Ascending aorta (tissue), 2 donors: Measurements from ENCODE around the gene DHRS4L2. TPM values are rescaled to one million over a fixed set of nuclear protein-coding genes. Genes with fewer than 3 reads are reported as not detected.

Experiments
- DNase-seq, 2 donors: peaks; one replicate each; pipeline ENCODE4 v3.0.0-alpha.2; 2019; ENCODE audit warnings: low spot score in 2 of 2
- H3K27ac ChIP-seq, 2 donors: fragments of 200-600 bp; sonication (generic); one replicate each; pipeline ENCODE4 v1.5.1; 2016 to 2017; ENCODE audit warnings: mild to moderate bottlenecking in 1 of 2
- H3K27me3 ChIP-seq: fragments of 200-600 bp; sonication (generic); one replicate; pipeline ENCODE4 v1.5.1; 2017
- H3K36me3 ChIP-seq, 2 donors: fragments of 200-600 bp; sonication (generic); one replicate each; pipeline ENCODE4 v1.5.1; 2016
- H3K4me1 ChIP-seq, 2 donors: fragments of 200-600 bp; sonication (generic); one replicate each; pipeline ENCODE4 v1.5.1; 2016 to 2017; ENCODE audit warnings: mild to moderate bottlenecking in 1 of 2
- H3K4me3 ChIP-seq, 2 donors: fragments of 200-600 bp; sonication (generic); one replicate each; pipeline ENCODE4 v1.5.1; 2016 to 2017; ENCODE audit warnings: mild to moderate bottlenecking in 1 of 2
- H3K9me3 ChIP-seq, 2 donors: fragments of 200-600 bp; sonication (generic); one replicate each; pipeline ENCODE4 v1.5.1; 2016
- intact Hi-C: fragments of 100-400 bp; cut with DNase I; formaldehyde crosslinking; loops from one replicate; pipeline ENCODE4 v1.15.1; 2023
- total RNA-seq: library from RNA; depleted of rRNA; stranded (reverse); fragments of >200 nt; gene quantifications from one replicate; pipeline ENCODE4 v1.1.0, GENCODE V29; 2016
- TF ChIP-seq, protein P1 (sequence below), 3 experiments: fragments of 200-600 bp in 2 of 3; fragments of 450-650 bp in 1 of 3; sonication (generic) in 2 of 3; IDR thresholded peaks; one replicate each; pipeline ENCODE4 v1.5.1; 2016 to 2019; ENCODE audit warnings: antibody characterized with exemption in 3 of 3, mild to moderate bottlenecking in 1 of 3, moderate library complexity in 1 of 3

The DHRS4L2 gene
- total RNA-seq, 1 donor from 2014 or later = 31.5 TPM

DNA sequence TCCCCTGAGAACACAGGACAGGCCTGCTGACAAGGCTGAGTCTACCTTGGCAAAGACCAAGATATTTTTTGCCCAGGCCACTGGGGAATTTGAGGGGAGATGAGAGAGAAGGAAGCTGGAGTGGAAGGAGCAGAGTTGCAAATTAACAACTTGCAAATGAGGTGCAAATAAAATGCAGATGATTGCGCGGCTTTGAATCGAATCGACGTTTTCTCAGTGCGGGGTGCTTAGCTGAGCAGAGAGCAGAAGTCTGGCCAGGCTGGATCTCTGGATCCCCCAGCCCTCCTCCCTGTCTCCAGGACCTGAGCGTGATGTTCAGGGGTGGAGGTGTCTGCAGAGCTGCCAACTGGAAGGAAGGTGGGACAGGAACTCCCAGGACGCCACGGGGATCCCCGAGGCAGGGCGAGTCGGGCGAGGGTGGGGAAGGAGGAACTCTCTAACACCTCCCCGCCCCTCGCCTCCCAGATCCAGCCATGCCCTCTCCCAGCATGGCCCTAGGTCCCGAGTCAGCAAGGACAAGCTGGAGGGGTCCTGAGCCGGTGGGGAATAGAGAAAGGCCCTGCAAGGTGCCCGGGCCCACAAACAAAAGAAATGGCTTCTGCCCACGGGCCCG is 62.6 kb downstream of the DHRS4L2 start:
- peaks cover 9 to 12% of the 10 kb centered on the region in 2 donors for H3K4me1 ChIP-seq
- TF ChIP-seq, protein P1, sequence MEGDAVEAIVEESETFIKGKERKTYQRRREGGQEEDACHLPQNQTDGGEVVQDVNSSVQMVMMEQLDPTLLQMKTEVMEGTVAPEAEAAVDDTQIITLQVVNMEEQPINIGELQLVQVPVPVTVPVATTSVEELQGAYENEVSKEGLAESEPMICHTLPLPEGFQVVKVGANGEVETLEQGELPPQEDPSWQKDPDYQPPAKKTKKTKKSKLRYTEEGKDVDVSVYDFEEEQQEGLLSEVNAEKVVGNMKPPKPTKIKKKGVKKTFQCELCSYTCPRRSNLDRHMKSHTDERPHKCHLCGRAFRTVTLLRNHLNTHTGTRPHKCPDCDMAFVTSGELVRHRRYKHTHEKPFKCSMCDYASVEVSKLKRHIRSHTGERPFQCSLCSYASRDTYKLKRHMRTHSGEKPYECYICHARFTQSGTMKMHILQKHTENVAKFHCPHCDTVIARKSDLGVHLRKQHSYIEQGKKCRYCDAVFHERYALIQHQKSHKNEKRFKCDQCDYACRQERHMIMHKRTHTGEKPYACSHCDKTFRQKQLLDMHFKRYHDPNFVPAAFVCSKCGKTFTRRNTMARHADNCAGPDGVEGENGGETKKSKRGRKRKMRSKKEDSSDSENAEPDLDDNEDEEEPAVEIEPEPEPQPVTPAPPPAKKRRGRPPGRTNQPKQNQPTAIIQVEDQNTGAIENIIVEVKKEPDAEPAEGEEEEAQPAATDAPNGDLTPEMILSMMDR (IDR thresholded peaks at IDR 0.05) = no peak
- no peaks in the 10 kb centered on the region for H3K36me3 ChIP-seq
- peak overlapping the region; percentile 61 to 81 for H3K4me3 ChIP-seq
- no peak for DNase-seq
- no peaks in the 10 kb centered on the region for H3K27me3 ChIP-seq
- H3K27ac ChIP-seq = no peak overlapping the region
- no peaks in the 10 kb centered on the region for H3K9me3 ChIP-seq
- intact Hi-C loops = no loop called here

DNA sequence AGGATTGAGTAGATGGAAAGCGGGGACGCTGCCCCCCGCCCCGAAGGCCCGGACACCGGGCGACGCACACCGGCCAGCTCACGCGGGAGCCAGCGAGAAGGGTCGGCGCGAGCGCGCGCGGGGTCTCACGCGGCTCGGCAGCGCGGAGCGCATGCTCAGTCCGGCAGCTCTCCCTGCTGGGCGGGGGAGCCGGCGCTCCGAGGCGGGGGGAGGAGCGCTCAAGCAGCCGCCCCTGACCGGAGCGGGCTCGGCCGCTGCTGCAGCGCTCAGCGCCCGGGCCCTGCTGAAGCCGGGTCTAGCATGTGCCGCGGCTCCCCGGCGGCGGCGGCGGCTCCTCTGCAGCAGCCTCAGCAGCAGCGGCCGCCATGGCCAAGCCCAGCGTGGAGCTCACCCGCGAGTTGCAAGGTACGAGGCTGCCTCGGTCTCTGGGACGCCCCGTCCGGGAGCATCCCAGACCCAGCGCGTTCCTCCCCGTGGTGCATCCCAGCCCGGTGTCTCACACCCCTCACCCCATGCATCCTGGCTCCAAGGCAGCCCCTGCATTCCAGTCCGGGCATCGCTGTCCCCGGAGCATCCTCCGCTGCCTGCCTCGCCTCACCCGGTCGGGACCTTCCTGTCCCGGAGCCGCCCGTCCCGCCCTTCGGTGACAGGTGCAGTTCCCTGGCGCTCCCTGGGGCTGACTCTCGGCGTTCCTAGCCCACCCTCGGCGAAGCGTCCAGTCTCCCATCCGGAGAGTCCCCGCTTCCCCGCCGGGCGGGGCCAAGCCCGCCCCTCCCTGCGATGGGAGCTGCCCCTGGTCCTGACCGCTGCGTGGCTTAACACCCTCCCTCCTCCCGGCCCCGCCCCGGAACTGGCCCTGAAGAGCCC is 63.3 kb downstream of the DHRS4L2 start, which contains the start of gene CARMIL3:
Gene CARMIL3 (plus strand): TSS at position 221 of the 867 bp plus-strand sequence. CDS start 145 bp downstream, at position 366.
- TF ChIP-seq, protein P1 (IDR thresholded peaks at IDR 0.05) = no peak
- no peaks in the 10 kb centered on the region for H3K9me3 ChIP-seq
- peak within 1 kb of the TSS; percentile 61 to 81 for H3K4me3 ChIP-seq
- H3K27ac ChIP-seq = no peak within 1 kb of the TSS
- H3K27me3 ChIP-seq = no peaks in the 10 kb centered on the region
- H3K4me1 ChIP-seq = peaks cover 9 to 12% of the 10 kb centered on the region in 2 donors
- intact Hi-C loops = loop anchor here (2.0 kb wide), 1 partner anchor 37 kb away; no protein-coding TSS in a partner anchor
- H3K36me3 ChIP-seq = no peaks in the 10 kb centered on the region
- DNase-seq = no peak

DNA sequence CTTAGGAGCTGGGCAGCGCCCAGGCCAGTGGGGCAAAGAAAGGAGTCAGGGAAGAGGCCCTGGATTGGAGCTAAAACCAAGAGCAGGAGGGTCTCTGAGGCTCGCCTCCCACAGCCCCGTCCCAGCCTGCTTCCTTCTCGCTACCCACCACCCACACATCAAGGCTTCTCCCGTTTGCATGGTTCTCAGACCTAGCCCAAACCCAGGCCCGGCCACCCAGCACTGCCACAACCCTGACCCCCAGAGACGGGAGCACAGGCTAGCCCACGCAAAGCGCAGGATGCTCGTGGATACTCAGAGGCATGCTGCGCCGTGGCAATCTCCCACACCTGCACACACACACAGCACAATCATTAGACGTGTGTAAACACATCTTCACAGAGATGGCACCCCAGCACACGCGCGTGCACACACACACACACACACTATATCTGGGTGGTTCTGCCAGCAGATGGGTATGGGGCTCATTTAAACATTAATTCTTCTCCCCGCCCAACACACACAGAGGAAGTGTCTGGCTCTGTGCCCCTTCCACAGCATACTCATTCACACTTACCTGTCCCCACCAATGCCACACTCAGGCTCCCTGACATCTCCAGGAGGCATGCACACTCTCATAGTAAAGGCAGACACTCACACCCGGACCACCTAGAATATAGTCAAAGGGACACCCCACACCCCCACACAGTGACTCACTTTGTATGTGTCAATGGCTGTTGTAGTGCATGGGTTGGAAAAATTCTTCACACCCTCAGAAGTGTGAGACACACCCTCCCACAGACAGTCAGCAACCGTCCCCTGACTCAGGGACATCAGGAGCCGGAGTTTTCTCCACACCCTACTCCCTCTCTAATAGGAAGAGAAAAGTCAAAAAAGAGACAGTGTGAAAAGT is 64.2 kb downstream of the DHRS4L2 start:
- Histone ChIP-seq H3K27ac (no peak overlapping the region), H3K36me3 (no peaks in the 10 kb centered on the region), H3K27me3 (no peaks in the 10 kb centered on the region), H3K4me1 (peaks cover 9 to 12% of the 10 kb centered on the region in 2 donors), H3K4me3 (peak overlapping the region; percentile 61 to 81), H3K9me3 (no peaks in the 10 kb centered on the region)
- TF ChIP-seq, protein P1 (IDR thresholded peaks at IDR 0.05) = no peak
- intact Hi-C loops = loop anchor here (2.0 kb wide), 1 partner anchor 38 kb away; no protein-coding TSS in a partner anchor
- DNase-seq = peak in 1 of 2 donors; percentile 58

DNA sequence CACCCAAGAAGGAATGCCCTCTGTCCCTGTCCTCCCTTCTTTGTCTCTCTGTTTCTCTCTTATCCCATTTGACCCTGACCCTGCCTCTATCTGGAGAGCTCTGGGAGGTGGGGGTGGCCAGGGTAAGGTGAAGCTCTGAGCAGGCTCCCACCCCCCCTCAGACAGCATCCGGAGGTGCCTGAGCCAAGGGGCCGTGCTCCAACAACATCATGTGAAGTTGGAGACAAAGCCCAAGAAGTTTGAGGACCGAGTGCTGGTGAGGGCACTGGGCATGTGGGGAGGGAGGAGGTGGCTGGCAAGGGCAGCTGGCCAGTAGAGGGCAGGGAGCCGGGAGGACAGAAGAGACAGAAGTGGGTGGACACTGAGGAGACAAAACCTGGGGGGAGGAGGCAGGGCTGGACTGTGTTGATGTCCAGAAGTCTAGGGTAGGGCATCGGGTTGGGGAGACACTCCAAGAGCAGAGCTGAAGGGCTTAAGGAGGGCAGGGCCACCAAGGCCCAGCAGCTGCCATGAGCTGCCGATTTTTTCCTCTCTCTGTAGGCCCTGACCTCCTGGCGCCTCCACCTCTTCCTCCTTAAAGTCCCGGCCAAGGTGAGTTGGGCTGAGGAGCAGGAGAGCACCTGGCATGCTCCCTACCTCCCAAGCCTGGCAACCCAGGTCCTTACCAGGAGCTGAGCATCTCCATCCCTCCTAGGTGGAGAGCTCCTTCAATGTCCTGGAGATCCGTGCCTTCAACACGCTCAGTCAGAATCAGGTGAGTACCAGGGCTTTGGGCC is 65.0 kb downstream of the DHRS4L2 start:
- DNase-seq = peak in 1 of 2 donors; percentile 50
- H3K4me3 ChIP-seq = no peak overlapping the region
- TF ChIP-seq, protein P1 (IDR thresholded peaks at IDR 0.05) = no peak
- no peaks in the 10 kb centered on the region for H3K9me3 ChIP-seq
- peaks cover 9 to 12% of the 10 kb centered on the region in 2 donors for H3K4me1 ChIP-seq
- H3K36me3 ChIP-seq = no peaks in the 10 kb centered on the region
- no peaks in the 10 kb centered on the region for H3K27me3 ChIP-seq
- H3K27ac ChIP-seq = no peak overlapping the region
- intact Hi-C loops = loop anchor here (2.0 kb wide), 1 partner anchor 39 kb away; no protein-coding TSS in a partner anchor
